Ovary (tissue), 9 donors: ENCODE data around the gene PLEKHG4B. TPM values are rescaled to one million over a fixed set of nuclear protein-coding genes. Genes with fewer than 3 reads are reported as not detected.
"Not testable (repeated sequence)": the region's sequence is repeated elsewhere in the genome, so short reads cannot be mapped to it uniquely, and the experiment has no call there.

ENCODE experiments used
- DNase-seq, 5 donors: peaks; one replicate each; pipeline ENCODE4 v3.0.0-alpha.2; 2019 to 2020
- H3K27ac ChIP-seq, 2 donors: fragments of 200-600 bp; one replicate each; pipeline versions ENCODE4 v1.5.1 to v1.8.0; 2019 to 2022
- H3K27me3 ChIP-seq: fragments of 200-600 bp; one replicate; pipeline ENCODE4 v1.8.0; 2022
- H3K36me3 ChIP-seq: fragments of 200-600 bp; sonication (generic); one replicate; pipeline ENCODE4 v1.5.1; 2019
- H3K4me1 ChIP-seq: one replicate; pipeline ENCODE4 v1.8.1; 2013; ENCODE audit warnings: mild to moderate bottlenecking, moderate library complexity; ENCODE audit not compliant: insufficient read depth
- H3K4me3 ChIP-seq: fragments of 200-600 bp; sonication (generic); one replicate; pipeline ENCODE4 v1.5.1; 2017
- H3K9me3 ChIP-seq, 2 donors: fragments of 200-600 bp in 1 of 2; sonication (generic) in 1 of 2; one replicate each; pipeline versions ENCODE4 v1.5.1 to v1.8.1; 2013 to 2019; ENCODE audit warnings: mild to moderate bottlenecking in 1 of 2, moderate library complexity in 1 of 2
- CTCF ChIP-seq, 3 donors: fragments of 450-650 bp in 2 of 3; fragments of 200-600 bp in 1 of 3; IDR thresholded peaks; one replicate each; pipeline versions ENCODE4 v1.5.1 to v1.8.0; 2016 to 2022; ENCODE audit warnings: antibody characterized with exemption in 3 of 3, mild to moderate bottlenecking in 1 of 3
- EP300 ChIP-seq: sonication (generic); formaldehyde crosslinking; IDR thresholded peaks from one replicate; pipeline ENCODE4 v1.6.1; 2017; ENCODE audit warnings: antibody characterized with exemption
- POLR2A ChIP-seq: fragments of 450-650 bp; IDR thresholded peaks from one replicate; pipeline ENCODE4 v1.6.1; 2017; ENCODE audit warnings: antibody characterized with exemption, mild to moderate bottlenecking, moderate library complexity
- WGBS, 3 donors: extraction: QIAGEN DNeasy Blood & Tissue Kit in 1 of 3; methylation state at CpG; one replicate each; pipeline versions ENCODE4 v1.1.5 to v1.1.7; 2013 to 2017; 5-methylcytosine and 5-hydroxymethylcytosine counted together
- intact Hi-C, 4 donors: fragments of 100-400 bp; cut with DNase I; formaldehyde crosslinking; loops; one replicate each; pipeline versions ENCODE4 v1.11.0 to v1.15.1; 2022 to 2023
- polyA plus RNA-seq, 2 donors: library from polyadenylated mRNA; stranded (reverse); fragments of 200-250 nt in 1 of 2; fragments of 350-450 nt in 1 of 2; fragmentation: Illumina TruSeq in 1 of 2; extraction: RNeasy Lipid Tissue Mini Kit (QIAGEN cat#74804) in 1 of 2; gene quantifications; one replicate each; pipeline ENCODE4 v1.2.3, GENCODE V29; 2013 to 2014
- small RNA-seq: library from RNA; depleted of rRNA; stranded (forward); fragments of <200 nt; gene quantifications from one replicate; pipeline ENCODE3, GENCODE V24; 2016
- total RNA-seq, 7 donors: library from RNA; depleted of rRNA in 2 of 7; stranded (reverse); fragments of >200 nt in 2 of 7; fragmentation: NEBNext Ultra II Directional in 3 of 7; extraction: Animal tissue kit (Norgen Biotek cat#: 25700) in 3 of 7; gene quantifications; one replicate each; pipeline versions ENCODE4 v1.1.0 to v1.2.4, GENCODE V29; 2016 to 2023
- donor health status: DM: no; HTN: no; CAD: no; lungs with moderate emphysema.
- donor health status: DM: no; HTN: no; CAD: no.
- donor health status: Bipolar disorder and iron deficiency.
- donor health status: DM: yes; HTN: yes; CAD: no.
- donor health status: DM: no; HTN: no; CAD: no.
- donor health status: DM: yes; HTN: yes; CAD: no.

Gene PLEKHG4B
- total and polyA plus RNA-seq, 9 donors, result 0.47 to 4.0 (median 1.8) TPM

DNA sequence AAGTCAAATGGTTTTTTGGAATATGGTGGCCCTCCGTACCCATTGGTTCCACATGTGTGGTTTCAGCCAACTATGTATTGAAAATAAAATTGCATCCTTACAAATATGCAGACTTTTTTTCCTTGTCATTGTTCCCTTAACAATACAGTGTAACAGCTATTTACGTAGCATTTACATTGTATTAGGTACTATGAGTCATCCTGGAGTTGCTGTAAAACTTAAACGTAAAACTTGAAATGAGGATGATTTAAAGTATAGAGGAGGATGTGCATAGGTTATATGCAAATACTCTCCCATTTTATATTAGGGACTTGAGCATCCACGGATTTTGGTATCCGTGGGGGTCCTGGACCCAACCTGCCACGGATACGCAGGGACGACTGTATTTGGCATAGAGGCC is 142.5 kb downstream of the PLEKHG4B start:
- intact Hi-C loops, result no loop called here
- TF ChIP-seq CTCF (IDR thresholded peaks at IDR 0.05) (no peak), POLR2A (no peak), EP300 (no peak)
- Histone ChIP-seq H3K4me1 (no peaks in the 10 kb centered on the region), H3K27ac (no peak overlapping the region), H3K9me3 (no peaks in the 10 kb centered on the region), H3K4me3 (no peak overlapping the region), H3K27me3 (no peaks in the 10 kb centered on the region), H3K36me3 (no peaks in the 10 kb centered on the region)
- DNase-seq, result no peak
- WGBS, 3 donors, result 87 to 90% (median 90%) methylated on average over 8 of the region's 8 CpGs

DNA sequence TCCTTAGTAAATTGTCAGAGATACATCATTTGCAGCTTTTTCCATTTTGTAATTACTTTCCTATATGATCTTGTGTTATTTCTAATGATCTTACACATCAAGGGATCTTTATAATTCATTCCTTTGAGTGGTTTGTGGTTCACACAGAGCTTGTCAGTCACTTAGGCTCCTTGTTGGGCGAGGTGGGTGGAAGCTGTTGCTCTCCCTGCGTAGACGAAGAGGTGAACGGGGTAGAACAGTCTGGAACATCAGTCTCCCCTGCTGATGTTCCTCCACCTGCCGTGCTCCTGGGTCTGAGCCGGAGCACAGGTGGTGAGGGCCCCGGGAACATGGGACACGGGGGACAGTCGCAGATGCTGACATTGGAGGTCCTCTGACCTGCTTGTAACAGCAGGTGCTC is 143.6 kb downstream of the PLEKHG4B start:
- 93 to 94% (median 93%) methylated on average over 7 to 9 of the region's 9 CpGs for WGBS, 3 donors
- H3K4me3 ChIP-seq, H3K4me1 ChIP-seq, intact Hi-C loops, H3K27ac ChIP-seq, DNase-seq, H3K36me3 ChIP-seq, H3K27me3 ChIP-seq, H3K9me3 ChIP-seq: not testable (repeated sequence)

DNA sequence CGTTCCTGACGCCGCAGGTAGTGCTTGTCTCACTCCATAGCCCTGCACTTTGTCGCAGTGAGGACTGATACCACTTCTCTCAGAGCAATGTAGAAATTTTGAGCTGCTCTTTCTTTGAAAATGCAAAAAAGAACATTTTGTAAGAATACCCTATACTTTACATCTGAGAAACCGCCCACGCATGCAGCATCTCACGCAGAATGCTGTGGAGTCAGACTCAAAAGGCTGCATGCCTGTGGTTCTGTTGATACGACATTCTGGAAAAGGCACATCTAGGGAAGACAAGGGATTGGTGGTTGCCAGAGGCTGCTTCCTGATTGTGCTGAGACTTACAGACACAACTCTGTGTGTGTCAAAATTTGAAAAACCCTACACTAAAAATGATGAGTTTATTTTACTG is 146.0 kb downstream of the PLEKHG4B start:
- H3K9me3 ChIP-seq, H3K27ac ChIP-seq, H3K4me1 ChIP-seq, H3K27me3 ChIP-seq, DNase-seq, intact Hi-C loops, H3K4me3 ChIP-seq, H3K36me3 ChIP-seq: not testable (repeated sequence)
- 91 to 98% (median 93%) methylated on average over 8 of the region's 8 CpGs for WGBS, 3 donors

Small RNA genes within 50 kb of the gene (small RNA-seq; reads per million reads assigned to genes)
- gene RF00019, result not detected

Other genes starting within 250 kb of the PLEKHG4B start
- under 1 TPM in 2 of 7 donors, not detected in 5; 0.38 to 0.92 TPM for gene LRRC14B, start 99.3 kb downstream of the PLEKHG4B start, total RNA-seq
- gene LRRC14B, start 99.3 kb downstream of the PLEKHG4B start, polyA plus RNA-seq, result under 1 TPM in 1 of 2 donors, not detected in 1; 0.04 TPM
- gene CCDC127, start 126.0 kb downstream of the PLEKHG4B start, total RNA-seq, result 1 to 10 TPM; 2.5 to 9.9 (median 6.0) TPM
- gene CCDC127, start 126.0 kb downstream of the PLEKHG4B start, polyA plus RNA-seq, result 1 to 10 TPM; 4.7 to 6.8 TPM
- 100 to 1,000 TPM in 4 of 7 donors, 10 to 100 TPM in 3; 69.6 to 169 (median 103) TPM for gene SDHA, start 126.2 kb downstream of the PLEKHG4B start, total RNA-seq
- gene SDHA, start 126.2 kb downstream of the PLEKHG4B start, polyA plus RNA-seq, result 100 to 1,000 TPM in 1 of 2 donors, 10 to 100 TPM in 1; 94.7 to 112 TPM
- gene PDCD6, start 179.5 kb downstream of the PLEKHG4B start, total RNA-seq, result 10 to 100 TPM; 67.4 to 85.0 (median 73.9) TPM
- 100 to 1,000 TPM in 1 of 2 donors, 10 to 100 TPM in 1; 84.5 to 103 TPM for gene PDCD6, start 179.5 kb downstream of the PLEKHG4B start, polyA plus RNA-seq
- gene AHRR, start 229.5 kb downstream of the PLEKHG4B start, total RNA-seq, result 10 to 100 TPM in 1 of 7 donors, 1 to 10 TPM in 5, under 1 TPM in 1; 0.72 to 14.9 (median 2.0) TPM
- gene AHRR, start 229.5 kb downstream of the PLEKHG4B start, polyA plus RNA-seq, result 1 to 10 TPM in 1 of 2 donors, under 1 TPM in 1; 0.77 to 2.1 TPM